ENCODE measurements around the gene IQCH.
"Not testable (repeated sequence)": the region's sequence is repeated elsewhere in the genome, so short reads cannot be mapped to it uniquely, and the experiment has no call there.

The IQCH gene

GRCh38 chr15:67281714-67282113 is 27.1 kb downstream of the IQCH start:
- H3K4me3 ChIP-seq (ENCODE audit: low read length): no peak overlapping the region
- H3K27me3 ChIP-seq (replicated peaks; ENCODE audit: insufficient read depth, low read length): no peaks in the 10 kb centered on the region
- H3F3A ChIP-seq (ENCODE audit: insufficient read depth, low read length): no peaks in the 10 kb centered on the region
- H3K9me3 ChIP-seq (replicated peaks; ENCODE audit: insufficient read depth, low read length): no peaks in the 10 kb centered on the region
- no peak for DNase-seq
- no peak overlapping the region for H2AFZ ChIP-seq (ENCODE audit: low read length)
- no peaks in the 10 kb centered on the region for H3K36me3 ChIP-seq (replicated peaks; ENCODE audit: insufficient read depth, low read length)
- H4K20me1 ChIP-seq (ENCODE audit: insufficient read depth, low read length): no peaks in the 10 kb centered on the region
- no peak for TF ChIP-seq EZH2phosphoT487 (IDR thresholded peaks at IDR 0.05; ENCODE audit: low read length)
- TF ChIP-seq EZH2 (optimal IDR thresholded peaks at IDR 0.05; ENCODE audit: low read depth, low read length): no peak
- TF ChIP-seq CTCF (IDR thresholded peaks at IDR 0.05; ENCODE audit: low read length): no peak
- H3K79me2 ChIP-seq (ENCODE audit: low read length): no peaks in the 10 kb centered on the region
- no peak overlapping the region for H3K4me2 ChIP-seq (ENCODE audit: low read depth, low read length)
- no peaks in the 10 kb centered on the region for H3K9me2 ChIP-seq (replicated peaks; ENCODE audit: insufficient read depth, low read length)
- H3K9ac ChIP-seq (ENCODE audit: low read length): no peak overlapping the region
- H3K4me1 ChIP-seq (ENCODE audit: low read length): no peaks in the 10 kb centered on the region
- H3K27ac ChIP-seq (ENCODE audit: low read length): no peak overlapping the region

GRCh38 chr15:67285625-67286024 is 31.0 kb downstream of the IQCH start:
- not testable (repeated sequence) for H3K9ac ChIP-seq (ENCODE audit: low read length); H3K4me2 ChIP-seq (ENCODE audit: low read depth, low read length); H3K27me3 ChIP-seq (replicated peaks; ENCODE audit: insufficient read depth, low read length); H3K79me2 ChIP-seq (ENCODE audit: low read length); H4K20me1 ChIP-seq (ENCODE audit: insufficient read depth, low read length); H3K4me1 ChIP-seq (ENCODE audit: low read length); H2AFZ ChIP-seq (ENCODE audit: low read length); H3K4me3 ChIP-seq (ENCODE audit: low read length); H3F3A ChIP-seq (ENCODE audit: insufficient read depth, low read length); DNase-seq; H3K36me3 ChIP-seq (replicated peaks; ENCODE audit: insufficient read depth, low read length); H3K9me3 ChIP-seq (replicated peaks; ENCODE audit: insufficient read depth, low read length); H3K27ac ChIP-seq (ENCODE audit: low read length); H3K9me2 ChIP-seq (replicated peaks; ENCODE audit: insufficient read depth, low read length)

GRCh38 chr15:67286400-67286799 is 31.8 kb downstream of the IQCH start:
- H3K4me2 ChIP-seq (ENCODE audit: low read depth, low read length); H2AFZ ChIP-seq (ENCODE audit: low read length); H3K27me3 ChIP-seq (replicated peaks; ENCODE audit: insufficient read depth, low read length); H4K20me1 ChIP-seq (ENCODE audit: insufficient read depth, low read length); H3K9ac ChIP-seq (ENCODE audit: low read length); H3F3A ChIP-seq (ENCODE audit: insufficient read depth, low read length); DNase-seq; H3K79me2 ChIP-seq (ENCODE audit: low read length); H3K9me2 ChIP-seq (replicated peaks; ENCODE audit: insufficient read depth, low read length); H3K9me3 ChIP-seq (replicated peaks; ENCODE audit: insufficient read depth, low read length); H3K4me3 ChIP-seq (ENCODE audit: low read length); H3K36me3 ChIP-seq (replicated peaks; ENCODE audit: insufficient read depth, low read length); H3K27ac ChIP-seq (ENCODE audit: low read length); H3K4me1 ChIP-seq (ENCODE audit: low read length): not testable (repeated sequence)

GRCh38 chr15:67290319-67290718 is 35.7 kb downstream of the IQCH start:
- no peaks in the 10 kb centered on the region for H4K20me1 ChIP-seq (ENCODE audit: insufficient read depth, low read length)
- H3K4me1 ChIP-seq (ENCODE audit: low read length): no peaks in the 10 kb centered on the region
- no peak overlapping the region for H3K9ac ChIP-seq (ENCODE audit: low read length)
- no peaks in the 10 kb centered on the region for H3K27me3 ChIP-seq (replicated peaks; ENCODE audit: insufficient read depth, low read length)
- TF ChIP-seq EZH2phosphoT487 (IDR thresholded peaks at IDR 0.05; ENCODE audit: low read length) (no peak), EZH2 (optimal IDR thresholded peaks at IDR 0.05; ENCODE audit: low read depth, low read length) (no peak), CTCF (IDR thresholded peaks at IDR 0.05; ENCODE audit: low read length) (no peak)
- H2AFZ ChIP-seq (ENCODE audit: low read length): no peak overlapping the region
- H3K79me2 ChIP-seq (ENCODE audit: low read length): no peaks in the 10 kb centered on the region
- no peaks in the 10 kb centered on the region for H3K9me2 ChIP-seq (replicated peaks; ENCODE audit: insufficient read depth, low read length)
- no peak for DNase-seq
- H3F3A ChIP-seq (ENCODE audit: insufficient read depth, low read length): no peaks in the 10 kb centered on the region
- H3K4me3 ChIP-seq (ENCODE audit: low read length): no peak overlapping the region
- no peaks in the 10 kb centered on the region for H3K9me3 ChIP-seq (replicated peaks; ENCODE audit: insufficient read depth, low read length)
- H3K4me2 ChIP-seq (ENCODE audit: low read depth, low read length): no peak overlapping the region
- H3K36me3 ChIP-seq (replicated peaks; ENCODE audit: insufficient read depth, low read length): no peaks in the 10 kb centered on the region
- H3K27ac ChIP-seq (ENCODE audit: low read length): no peak overlapping the region
